Measurements from ENCODE around the gene ATXN7. TPM values are rescaled to one million over a fixed set of nuclear protein-coding genes. Genes with fewer than 3 reads are reported as not detected.

The ATXN7 gene
- total RNA-seq, 2 experiments from 2014 or later: 15.2 to 35.2 TPM

DNA sequence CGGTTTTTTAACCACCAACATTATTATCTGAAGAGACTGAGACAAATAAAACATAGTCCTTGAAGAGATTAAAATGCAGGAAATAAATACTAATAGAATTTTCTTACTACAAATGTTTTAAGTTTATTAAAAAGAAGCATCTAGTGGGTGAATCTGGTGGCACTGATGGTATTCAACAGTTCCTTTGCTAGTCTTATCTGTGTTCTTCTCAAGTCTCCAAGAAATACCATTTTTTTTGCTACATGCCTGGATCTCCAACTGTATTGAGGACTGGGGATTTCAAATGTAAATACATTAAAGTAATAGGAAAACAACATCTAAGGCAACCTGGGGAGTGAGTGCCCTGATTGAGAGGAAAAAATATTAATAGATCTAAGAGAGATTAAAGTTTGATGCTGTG is 22.0 kb upstream of the ATXN7 start:
- Histone ChIP-seq H3K79me2 (ENCODE audit: insufficient read depth, low read depth, low read length) (peaks cover 19% of the 10 kb centered on the region; the same call in 1 of the 2 replicates), H3K4me3 (ENCODE audit: low read depth, low read length, poor library complexity, severe bottlenecking) (no peak overlapping the region), H3K36me3 (ENCODE audit: insufficient read depth, low read length) (peaks cover 10% of the 10 kb centered on the region), H3K9me3 (ENCODE audit: low read length) (no peaks in the 10 kb centered on the region), H3K4me2 (ENCODE audit: low read length) (no peak overlapping the region), H2AFZ (ENCODE audit: low read length) (no peak overlapping the region), H4K20me1 (ENCODE audit: insufficient read depth, low read length) (0 out of 2 replicates have a peak, but pooled peaks cover 5% of the 10 kb centered on the region), H3K27ac (ENCODE audit: low read depth, low read length, poor library complexity, severe bottlenecking) (no peak overlapping the region), H3K9me2 (ENCODE audit: insufficient read depth, low read length) (no peaks in the 10 kb centered on the region), H3K4me1 (ENCODE audit: insufficient read depth, low read length, poor library complexity, severe bottlenecking) (no peaks in the 10 kb centered on the region)
- TF ChIP-seq, protein P1, sequence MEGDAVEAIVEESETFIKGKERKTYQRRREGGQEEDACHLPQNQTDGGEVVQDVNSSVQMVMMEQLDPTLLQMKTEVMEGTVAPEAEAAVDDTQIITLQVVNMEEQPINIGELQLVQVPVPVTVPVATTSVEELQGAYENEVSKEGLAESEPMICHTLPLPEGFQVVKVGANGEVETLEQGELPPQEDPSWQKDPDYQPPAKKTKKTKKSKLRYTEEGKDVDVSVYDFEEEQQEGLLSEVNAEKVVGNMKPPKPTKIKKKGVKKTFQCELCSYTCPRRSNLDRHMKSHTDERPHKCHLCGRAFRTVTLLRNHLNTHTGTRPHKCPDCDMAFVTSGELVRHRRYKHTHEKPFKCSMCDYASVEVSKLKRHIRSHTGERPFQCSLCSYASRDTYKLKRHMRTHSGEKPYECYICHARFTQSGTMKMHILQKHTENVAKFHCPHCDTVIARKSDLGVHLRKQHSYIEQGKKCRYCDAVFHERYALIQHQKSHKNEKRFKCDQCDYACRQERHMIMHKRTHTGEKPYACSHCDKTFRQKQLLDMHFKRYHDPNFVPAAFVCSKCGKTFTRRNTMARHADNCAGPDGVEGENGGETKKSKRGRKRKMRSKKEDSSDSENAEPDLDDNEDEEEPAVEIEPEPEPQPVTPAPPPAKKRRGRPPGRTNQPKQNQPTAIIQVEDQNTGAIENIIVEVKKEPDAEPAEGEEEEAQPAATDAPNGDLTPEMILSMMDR (conservative IDR thresholded peaks at IDR 0.05; ENCODE audit: low read length): no peak
- no peak for TF ChIP-seq EZH2phosphoT487 (IDR thresholded peaks at IDR 0.05; ENCODE audit: borderline replicate concordance, low read depth, low read length)
- no peak for DNase-seq (ENCODE audit: low spot score)
- BruUV-seq (replicated peaks): no TSS peak
- ChIA-PET POLR2A (interaction anchor here (1.8 kb wide), 1 partner anchor 13 kb away, joined by 7 read pairs; no protein-coding TSS in a partner anchor), CTCF (ENCODE audit: unreplicated experiment) (no interaction called here)
- intact Hi-C loops (cut with micrococcal nuclease; ENCODE audit: unreplicated experiment): no loop called here

- ChIA-PET CTCF (ENCODE audit: unreplicated experiment) (no interaction called here), POLR2A (interaction anchor here (1.8 kb wide), 1 partner anchor 13 kb away, joined by 7 read pairs; no protein-coding TSS in a partner anchor)
- Histone ChIP-seq H3K9me3 (ENCODE audit: low read length) (no peaks in the 10 kb centered on the region), H3K4me1 (ENCODE audit: insufficient read depth, low read length, poor library complexity, severe bottlenecking) (no peaks in the 10 kb centered on the region), H3K4me3 (ENCODE audit: low read depth, low read length, poor library complexity, severe bottlenecking) (no peak overlapping the region), H3K9me2 (ENCODE audit: insufficient read depth, low read length) (no peaks in the 10 kb centered on the region), H2AFZ (ENCODE audit: low read length) (no peak overlapping the region), H3K4me2 (ENCODE audit: low read length) (no peak overlapping the region), H3K36me3 (ENCODE audit: insufficient read depth, low read length) (peaks cover 10% of the 10 kb centered on the region), H4K20me1 (ENCODE audit: insufficient read depth, low read length) (0 out of 2 replicates have a peak, but pooled peaks cover 5% of the 10 kb centered on the region), H3K27ac (ENCODE audit: low read depth, low read length, poor library complexity, severe bottlenecking) (no peak overlapping the region), H3K79me2 (ENCODE audit: insufficient read depth, low read depth, low read length) (peaks cover 19% of the 10 kb centered on the region; the same call in 1 of the 2 replicates)
- intact Hi-C loops (cut with micrococcal nuclease; ENCODE audit: unreplicated experiment): no loop called here
- BruUV-seq (replicated peaks): no TSS peak
- TF ChIP-seq, protein P1 (conservative IDR thresholded peaks at IDR 0.05; ENCODE audit: low read length): no peak
- no peak for TF ChIP-seq EZH2phosphoT487 (IDR thresholded peaks at IDR 0.05; ENCODE audit: borderline replicate concordance, low read depth, low read length)
- no peak for DNase-seq (ENCODE audit: low spot score)
These were observed 21.5 kb upstream of the ATXN7 start for GRCh38 chr3:63842127-63842526.

DNA sequence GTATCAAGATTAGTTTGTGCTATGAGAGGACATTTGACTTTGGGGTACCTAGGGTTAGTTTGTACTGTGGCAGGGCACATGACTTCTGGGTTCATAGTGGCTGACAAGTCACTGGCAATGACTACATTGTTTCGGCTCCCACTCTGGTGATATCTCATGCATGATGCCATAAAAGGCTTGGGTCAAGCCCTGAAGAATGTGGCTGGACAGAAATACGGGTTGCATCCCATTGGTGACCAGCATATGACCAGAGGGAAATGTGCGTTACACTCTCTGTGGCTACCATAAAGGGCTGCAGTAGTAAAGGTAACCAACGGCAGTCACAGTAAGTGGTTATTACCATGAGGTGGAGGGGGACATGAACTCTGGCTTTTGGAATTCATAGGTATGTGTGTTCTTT is 18.5 kb upstream of the ATXN7 start:
- no peaks in the 10 kb centered on the region; the same call in 1 of the 2 replicates for H3K36me3 ChIP-seq (ENCODE audit: insufficient read depth, low read length)
- peaks cover 3% of the 10 kb centered on the region; the same call in 1 of the 2 replicates for H4K20me1 ChIP-seq (ENCODE audit: insufficient read depth, low read length)
- no peak overlapping the region for H3K4me2 ChIP-seq (ENCODE audit: low read length)
- no TSS peak for BruUV-seq (replicated peaks)
- no peaks in the 10 kb centered on the region for H3K9me3 ChIP-seq (ENCODE audit: low read length)
- no peak overlapping the region for H2AFZ ChIP-seq (ENCODE audit: low read length)
- DNase-seq (ENCODE audit: low spot score): no peak
- intact Hi-C loops (cut with micrococcal nuclease; ENCODE audit: unreplicated experiment): no loop called here
- ChIA-PET POLR2A (interaction anchor here (0.6 to 1.0 kb wide), 2 partner anchors 9 to 16 kb away, joined by 3 read pairs; no protein-coding TSS in a partner anchor), CTCF (ENCODE audit: unreplicated experiment) (no interaction called here)
- H3K9me2 ChIP-seq (ENCODE audit: insufficient read depth, low read length): no peaks in the 10 kb centered on the region
- TF ChIP-seq, protein P1 (conservative IDR thresholded peaks at IDR 0.05; ENCODE audit: low read length): no peak
- no peak for TF ChIP-seq EZH2phosphoT487 (IDR thresholded peaks at IDR 0.05; ENCODE audit: borderline replicate concordance, low read depth, low read length)
- no peak overlapping the region for H3K27ac ChIP-seq (ENCODE audit: low read depth, low read length, poor library complexity, severe bottlenecking)
- no peaks in the 10 kb centered on the region for H3K4me1 ChIP-seq (ENCODE audit: insufficient read depth, low read length, poor library complexity, severe bottlenecking)
- no peak overlapping the region for H3K4me3 ChIP-seq (ENCODE audit: low read depth, low read length, poor library complexity, severe bottlenecking)
- peaks cover 18% of the 10 kb centered on the region; the same call in 1 of the 2 replicates for H3K79me2 ChIP-seq (ENCODE audit: insufficient read depth, low read depth, low read length)

Measured in OCI-LY7 (cell line).